OCI-LY1 (cell line): Measurements from ENCODE around the gene TXNDC15.

Source experiments
- H2AFZ ChIP-seq: fragments of 200-600 bp; sonication (generic), shearing (Covaris generic); 2 replicates; pipeline ENCODE4 v1.6.0; 2014; ENCODE audit warnings: antibody characterized with exemption, mild to moderate bottlenecking, low read length
- H3F3A ChIP-seq: fragments of 200-600 bp; sonication (generic), shearing (Covaris generic); 2 replicates; pipeline ENCODE4 v1.6.0; 2014; ENCODE audit warnings: mild to moderate bottlenecking, antibody characterized with exemption, low read length, moderate library complexity; ENCODE audit not compliant: insufficient read depth
- H3K27ac ChIP-seq: fragments of 200-600 bp; sonication (generic); 2 replicates; pipeline ENCODE4 v1.5.1; 2014; ENCODE audit warnings: low read length, mixed run types, mild to moderate bottlenecking, low read depth; ENCODE audit not compliant: poor library complexity, severe bottlenecking
- H3K27me3 ChIP-seq: fragments of 200-600 bp; sonication (generic); 2 replicates; pipeline ENCODE4 v1.6.0; 2014; ENCODE audit warnings: antibody characterized with exemption, mild to moderate bottlenecking, low read length, moderate library complexity; ENCODE audit not compliant: insufficient read depth
- H3K36me3 ChIP-seq: fragments of 200-600 bp; sonication (generic); 2 replicates; pipeline ENCODE4 v1.6.1; 2014; ENCODE audit warnings: mild to moderate bottlenecking, antibody characterized with exemption, low read length, moderate library complexity, mixed read lengths; ENCODE audit not compliant: insufficient read depth
- H3K4me1 ChIP-seq: fragments of 200-600 bp; sonication (generic); 2 replicates; pipeline ENCODE4 v1.5.1; 2014; ENCODE audit warnings: mild to moderate bottlenecking, low read length, moderate library complexity; ENCODE audit not compliant: insufficient read depth, severe bottlenecking
- H3K4me2 ChIP-seq: fragments of 200-600 bp; sonication (generic), shearing (Covaris generic); 2 replicates; pipeline ENCODE4 v1.6.1; 2014; ENCODE audit warnings: low read length
- H3K4me3 ChIP-seq: fragments of 200-600 bp; sonication (generic); 2 replicates; pipeline ENCODE4 v1.5.1; 2014; ENCODE audit warnings: low read length, low read depth, mild to moderate bottlenecking, mixed read lengths; ENCODE audit not compliant: poor library complexity, severe bottlenecking
- H3K79me2 ChIP-seq: fragments of 200-600 bp; shearing (Covaris generic); 2 replicates; pipeline ENCODE4 v1.6.1; 2016; ENCODE audit warnings: mixed run types, low read length, mixed read lengths; ENCODE audit not compliant: insufficient read depth
- H3K9ac ChIP-seq: fragments of 200-600 bp; sonication (generic), shearing (Covaris generic); 2 replicates; pipeline ENCODE4 v1.6.1; 2014; ENCODE audit warnings: mild to moderate bottlenecking, low read length, mixed read lengths
- H3K9me2 ChIP-seq: fragments of 200-600 bp; sonication (generic), shearing (Covaris generic); 2 replicates; pipeline ENCODE4 v1.6.1; 2014; ENCODE audit warnings: low read depth, mild to moderate bottlenecking, low read length, mixed read lengths
- H3K9me3 ChIP-seq: fragments of 200-600 bp; shearing (Covaris generic); 2 replicates; pipeline ENCODE4 v1.6.1; 2014; ENCODE audit warnings: low read length, mixed read lengths
- H4K20me1 ChIP-seq: fragments of 200-600 bp; sonication (generic), shearing (Covaris generic); 2 replicates; pipeline ENCODE4 v1.6.0; 2016; ENCODE audit warnings: mild to moderate bottlenecking, low read length; ENCODE audit not compliant: insufficient read depth
- EZH2 ChIP-seq: fragments of 200-600 bp; sonication (generic), shearing (Covaris generic); IDR thresholded peaks from 2 replicates; pipeline ENCODE4 v1.8.0; 2017; ENCODE audit warnings: borderline replicate concordance, mixed run types, mild to moderate bottlenecking, antibody characterized with exemption, low read length, moderate library complexity, mixed read lengths
- TF ChIP-seq, protein P1 (sequence below): fragments of 200-600 bp; sonication (generic), shearing (Covaris generic); IDR thresholded peaks from 2 replicates; pipeline ENCODE4 v1.5.1; 2017; ENCODE audit warnings: mild to moderate bottlenecking, antibody characterized with exemption, low read length, moderate library complexity, mixed read lengths

Gene TXNDC15

GRCh38 chr5:134840811-134841210 is 33.4 kb upstream of the TXNDC15 start:
- H3K27ac ChIP-seq, result no peak overlapping the region
- no peaks in the 10 kb centered on the region for H3K27me3 ChIP-seq
- H3K4me2 ChIP-seq, result no peak overlapping the region
- H3K9ac ChIP-seq, result no peak overlapping the region
- no peaks in the 10 kb centered on the region for H3K9me3 ChIP-seq
- H3K4me3 ChIP-seq, result no peak overlapping the region
- no peaks in the 10 kb centered on the region for H3K9me2 ChIP-seq
- peaks cover 22% of the 10 kb centered on the region for H3K36me3 ChIP-seq
- H3K79me2 ChIP-seq, result no peaks in the 10 kb centered on the region
- H3K4me1 ChIP-seq, result peaks cover 9% of the 10 kb centered on the region
- no peaks in the 10 kb centered on the region for H3F3A ChIP-seq
- TF ChIP-seq, protein P1, sequence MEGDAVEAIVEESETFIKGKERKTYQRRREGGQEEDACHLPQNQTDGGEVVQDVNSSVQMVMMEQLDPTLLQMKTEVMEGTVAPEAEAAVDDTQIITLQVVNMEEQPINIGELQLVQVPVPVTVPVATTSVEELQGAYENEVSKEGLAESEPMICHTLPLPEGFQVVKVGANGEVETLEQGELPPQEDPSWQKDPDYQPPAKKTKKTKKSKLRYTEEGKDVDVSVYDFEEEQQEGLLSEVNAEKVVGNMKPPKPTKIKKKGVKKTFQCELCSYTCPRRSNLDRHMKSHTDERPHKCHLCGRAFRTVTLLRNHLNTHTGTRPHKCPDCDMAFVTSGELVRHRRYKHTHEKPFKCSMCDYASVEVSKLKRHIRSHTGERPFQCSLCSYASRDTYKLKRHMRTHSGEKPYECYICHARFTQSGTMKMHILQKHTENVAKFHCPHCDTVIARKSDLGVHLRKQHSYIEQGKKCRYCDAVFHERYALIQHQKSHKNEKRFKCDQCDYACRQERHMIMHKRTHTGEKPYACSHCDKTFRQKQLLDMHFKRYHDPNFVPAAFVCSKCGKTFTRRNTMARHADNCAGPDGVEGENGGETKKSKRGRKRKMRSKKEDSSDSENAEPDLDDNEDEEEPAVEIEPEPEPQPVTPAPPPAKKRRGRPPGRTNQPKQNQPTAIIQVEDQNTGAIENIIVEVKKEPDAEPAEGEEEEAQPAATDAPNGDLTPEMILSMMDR, result no peak
- TF ChIP-seq EZH2, result no peak
- H2AFZ ChIP-seq, result no peak overlapping the region
- H4K20me1 ChIP-seq, result no peaks in the 10 kb centered on the region

- no peaks in the 10 kb centered on the region for H3K9me2 ChIP-seq
- H4K20me1 ChIP-seq, result no peaks in the 10 kb centered on the region
- no peak overlapping the region for H3K4me2 ChIP-seq
- H3K4me3 ChIP-seq, result no peak overlapping the region
- H3K27ac ChIP-seq, result no peak overlapping the region
- no peak overlapping the region for H2AFZ ChIP-seq
- H3K27me3 ChIP-seq, result no peaks in the 10 kb centered on the region
- H3K9ac ChIP-seq, result no peak overlapping the region
- H3K36me3 ChIP-seq, result peaks cover 30% of the 10 kb centered on the region
- no peaks in the 10 kb centered on the region for H3F3A ChIP-seq
- TF ChIP-seq, protein P1, result no peak
- TF ChIP-seq EZH2, result no peak
- no peaks in the 10 kb centered on the region for H3K9me3 ChIP-seq
- H3K4me1 ChIP-seq, result peaks cover 22% of the 10 kb centered on the region
- peaks cover 17% of the 10 kb centered on the region for H3K79me2 ChIP-seq
Observed at GRCh38 chr5:134844252-134844651, 29.9 kb upstream of the TXNDC15 start.

DNA sequence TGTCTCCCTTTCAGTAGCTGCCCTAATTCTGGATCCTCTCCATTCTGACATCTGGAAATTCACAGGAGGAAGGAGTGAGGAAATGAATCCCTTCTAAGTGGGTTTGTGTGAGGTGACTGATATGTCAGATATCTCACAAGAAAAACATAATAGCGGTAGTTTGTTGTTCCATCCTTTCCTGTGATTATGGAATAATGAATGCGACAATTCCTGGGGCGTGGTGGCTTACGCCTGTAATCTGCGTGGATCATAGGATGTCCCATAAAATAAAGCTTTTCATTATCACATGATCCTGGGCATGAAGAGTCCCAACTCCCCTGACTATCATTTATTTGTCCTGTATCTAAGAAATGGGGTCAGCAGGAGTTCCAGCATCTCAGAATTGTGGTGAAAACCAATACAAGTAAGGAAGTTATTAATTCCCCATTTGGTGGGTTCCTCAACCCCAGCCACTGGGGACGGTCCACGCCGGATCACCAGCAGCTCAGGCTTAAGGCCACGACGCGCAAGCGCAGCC is 28.8 kb upstream of the TXNDC15 start:
- Histone ChIP-seq H3K9me3 (no peaks in the 10 kb centered on the region), H3K4me1 (peaks cover 22% of the 10 kb centered on the region), H3K79me2 (peaks cover 21% of the 10 kb centered on the region), H2AFZ (no peak overlapping the region), H3K36me3 (peaks cover 21% of the 10 kb centered on the region), H3K4me3 (peak overlapping the region; percentile 95), H3F3A (no peaks in the 10 kb centered on the region), H3K9me2 (no peaks in the 10 kb centered on the region), H3K27me3 (no peaks in the 10 kb centered on the region), H3K27ac (peak overlapping the region; percentile 82), H4K20me1 (no peaks in the 10 kb centered on the region), H3K4me2 (peak overlapping the region; percentile 84), H3K9ac (peak overlapping the region; percentile 99)
- TF ChIP-seq, protein P1, result no peak
- TF ChIP-seq EZH2, result no peak
